ENCODE results near the gene SSTR3.
A peak's percentile ranks its signal among the peaks of the same experiment; 100 is the strongest.

DNA sequence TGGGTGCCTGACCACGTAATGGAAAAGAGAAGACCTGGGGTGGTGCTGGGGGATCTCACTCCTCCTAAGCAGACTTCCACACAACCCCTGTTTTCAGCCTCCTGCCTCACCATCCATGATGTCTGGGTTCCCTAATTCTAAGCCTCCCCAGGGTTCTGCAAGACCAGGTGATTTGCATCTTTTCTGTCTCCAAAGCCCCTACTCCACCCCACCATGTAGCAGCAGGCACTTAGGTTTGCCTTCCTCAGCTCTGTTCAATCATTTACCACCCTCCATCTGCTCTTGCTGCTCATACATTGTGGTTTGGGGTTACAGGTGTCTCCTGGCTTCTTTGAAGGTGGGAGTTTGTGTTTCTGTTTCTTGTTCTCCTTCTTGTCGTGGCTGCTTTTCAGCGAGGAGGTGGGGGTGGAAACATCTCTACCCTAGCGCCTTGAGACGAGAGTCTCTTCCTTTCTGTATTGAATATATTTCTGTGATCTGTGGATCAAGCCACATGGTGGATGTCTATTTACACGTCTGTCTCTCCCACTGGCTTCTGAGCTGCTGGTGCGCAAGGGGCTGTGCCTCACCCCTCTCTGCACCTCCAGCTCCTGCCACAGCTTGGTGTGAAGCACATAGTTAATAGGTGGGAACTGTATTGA, 6.6 kb upstream of the SSTR3 start:
- TF ChIP-seq POLR2AphosphoS5 (IDR thresholded peaks at IDR 0.05) (peak in 1 of 3 donors; percentile 57), EP300 (IDR thresholded peaks at IDR 0.05; ENCODE audit: low read depth) (no peak)
- TF ChIP-seq, protein P1, sequence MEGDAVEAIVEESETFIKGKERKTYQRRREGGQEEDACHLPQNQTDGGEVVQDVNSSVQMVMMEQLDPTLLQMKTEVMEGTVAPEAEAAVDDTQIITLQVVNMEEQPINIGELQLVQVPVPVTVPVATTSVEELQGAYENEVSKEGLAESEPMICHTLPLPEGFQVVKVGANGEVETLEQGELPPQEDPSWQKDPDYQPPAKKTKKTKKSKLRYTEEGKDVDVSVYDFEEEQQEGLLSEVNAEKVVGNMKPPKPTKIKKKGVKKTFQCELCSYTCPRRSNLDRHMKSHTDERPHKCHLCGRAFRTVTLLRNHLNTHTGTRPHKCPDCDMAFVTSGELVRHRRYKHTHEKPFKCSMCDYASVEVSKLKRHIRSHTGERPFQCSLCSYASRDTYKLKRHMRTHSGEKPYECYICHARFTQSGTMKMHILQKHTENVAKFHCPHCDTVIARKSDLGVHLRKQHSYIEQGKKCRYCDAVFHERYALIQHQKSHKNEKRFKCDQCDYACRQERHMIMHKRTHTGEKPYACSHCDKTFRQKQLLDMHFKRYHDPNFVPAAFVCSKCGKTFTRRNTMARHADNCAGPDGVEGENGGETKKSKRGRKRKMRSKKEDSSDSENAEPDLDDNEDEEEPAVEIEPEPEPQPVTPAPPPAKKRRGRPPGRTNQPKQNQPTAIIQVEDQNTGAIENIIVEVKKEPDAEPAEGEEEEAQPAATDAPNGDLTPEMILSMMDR (IDR thresholded peaks at IDR 0.05), result no peak

Data from transverse colon (tissue), 4 donors.